CD4-positive, alpha-beta T cell (primary cell): ENCODE measurements around the gene FAM174C. TPM values are rescaled to one million over a fixed set of nuclear protein-coding genes. Genes with fewer than 3 reads are reported as not detected.

Experiments
- ATAC-seq: fragments of 200-7000 bp; cut with Tn5 transposase; one replicate; pipeline ENCODE4 v1.10.0; 2022; ENCODE audit warnings: mild to moderate bottlenecking; ENCODE audit not compliant: poor library complexity
- CTCF ChIA-PET: fragments of 350-600 bp; sonication (Branson Sonifier 250); formaldehyde crosslinking; loops from one replicate; lab custom pipeline; 2021; ENCODE audit warnings: antibody characterized with exemption, inconsistent platforms; lab: Charles Lee
- POLR2A ChIA-PET: fragments of 350-600 bp; sonication (Branson Sonifier 250); formaldehyde crosslinking; loops from one replicate; lab custom pipeline; 2021; ENCODE audit warnings: antibody characterized with exemption, inconsistent platforms; lab: Charles Lee
- DNase-seq, 14 experiments: peaks; one replicate each; pipeline ENCODE4 v3.0.0-alpha.2; 2013 to 2020; ENCODE audit warnings: mixed read lengths in 2 of 14
- H3K27ac ChIP-seq, 2 donors: one replicate each; pipeline versions ENCODE4 v1.5.1 to v1.7.0; 2013; ENCODE audit warnings: low read length in 2 of 2, low read depth in 1 of 2, mild to moderate bottlenecking in 1 of 2
- H3K27me3 ChIP-seq, 2 experiments: 1 replicate in 1 of 2; 2 replicates in 1 of 2; pipeline versions ENCODE4 v1.6.1 to v1.7.0; 2013; ENCODE audit warnings: low read length in 2 of 2, control low read depth in 1 of 2, mild to moderate bottlenecking in 1 of 2, moderate library complexity in 1 of 2; ENCODE audit not compliant: insufficient read depth in 2 of 2, control insufficient read depth in 1 of 2
- H3K36me3 ChIP-seq: one replicate; pipeline ENCODE4 v1.6.1; 2013; ENCODE audit warnings: low read length, control low read depth; ENCODE audit not compliant: insufficient read depth
- H3K4me1 ChIP-seq: one replicate; pipeline ENCODE4 v1.6.1; 2013; ENCODE audit warnings: low read length, control low read depth; ENCODE audit not compliant: insufficient read depth
- H3K4me3 ChIP-seq: one replicate; pipeline ENCODE4 v1.5.1; 2013; ENCODE audit warnings: mild to moderate bottlenecking, low read length, moderate library complexity
- H3K9me3 ChIP-seq, 2 experiments: 1 replicate in 1 of 2; 2 replicates in 1 of 2; pipeline versions ENCODE4 v1.6.1 to v1.7.0; 2013; ENCODE audit warnings: low read length in 2 of 2, mild to moderate bottlenecking in 2 of 2, control low read depth in 1 of 2, moderate library complexity in 1 of 2; ENCODE audit not compliant: control insufficient read depth in 1 of 2, insufficient read depth in 1 of 2
- H3K27ac Mint-ChIP-seq: one replicate; pipeline ENCODE4 v1.8.0; 2020; ENCODE audit warnings: mixed read lengths
- H3K27me3 Mint-ChIP-seq: one replicate; pipeline ENCODE4 v1.8.0; 2021; ENCODE audit warnings: mixed read lengths
- H3K36me3 Mint-ChIP-seq: one replicate; pipeline ENCODE4 v1.8.0; 2021; ENCODE audit warnings: low read depth, mixed read lengths
- H3K4me1 Mint-ChIP-seq: one replicate; pipeline ENCODE4 v1.8.0; 2021; ENCODE audit warnings: low read depth, mixed read lengths
- H3K4me3 Mint-ChIP-seq: one replicate; pipeline ENCODE4 v1.8.0; 2020; ENCODE audit warnings: mild to moderate bottlenecking, mixed read lengths
- H3K9me3 Mint-ChIP-seq: one replicate; pipeline ENCODE4 v1.8.0; 2020; ENCODE audit warnings: mixed read lengths
- intact Hi-C, 2 experiments: fragments of 100-400 bp; cut with DNase I in 1 of 2; cut with micrococcal nuclease in 1 of 2; formaldehyde crosslinking; loops; one replicate each; pipeline versions ENCODE4 v1.15.1 to v1.9.0; 2023 to 2025; cut with DNase I, micrococcal nuclease
- total RNA-seq, 174 experiments: library from RNA in 2 of 174; stranded (reverse) in 2 of 174; gene quantifications; one replicate each; pipeline ENCODE4 v1.2.3 and lab custom pipeline; 2021 to 2026
- TF ChIP-seq, protein P1 (sequence below): fragments of 200-600 bp; IDR thresholded peaks from one replicate; pipeline ENCODE4 v1.8.0; 2022; ENCODE audit warnings: antibody characterized with exemption, mild to moderate bottlenecking

The FAM174C gene
- total RNA-seq, 2 experiments from 2014 or later = 32.0 to 38.3 TPM

GRCh38 chr19:1291761-1292418 lies 16.6 kb downstream of the FAM174C start:
- no peak overlapping the region for H3K27ac ChIP-seq
- no peak overlapping the region for H3K4me3 ChIP-seq
- Mint-ChIP-seq H3K9me3 (no peaks in the 10 kb centered on the region), H3K4me1 (no peaks in the 10 kb centered on the region), H3K36me3 (no peaks in the 10 kb centered on the region), H3K27me3 (peaks cover 27% of the 10 kb centered on the region), H3K4me3 (no peak overlapping the region), H3K27ac (no peak overlapping the region)
- H3K27me3 ChIP-seq = peaks cover 53 to 65% of the 10 kb centered on the region in 2 experiments
- ATAC-seq = no peak
- TF ChIP-seq, protein P1, sequence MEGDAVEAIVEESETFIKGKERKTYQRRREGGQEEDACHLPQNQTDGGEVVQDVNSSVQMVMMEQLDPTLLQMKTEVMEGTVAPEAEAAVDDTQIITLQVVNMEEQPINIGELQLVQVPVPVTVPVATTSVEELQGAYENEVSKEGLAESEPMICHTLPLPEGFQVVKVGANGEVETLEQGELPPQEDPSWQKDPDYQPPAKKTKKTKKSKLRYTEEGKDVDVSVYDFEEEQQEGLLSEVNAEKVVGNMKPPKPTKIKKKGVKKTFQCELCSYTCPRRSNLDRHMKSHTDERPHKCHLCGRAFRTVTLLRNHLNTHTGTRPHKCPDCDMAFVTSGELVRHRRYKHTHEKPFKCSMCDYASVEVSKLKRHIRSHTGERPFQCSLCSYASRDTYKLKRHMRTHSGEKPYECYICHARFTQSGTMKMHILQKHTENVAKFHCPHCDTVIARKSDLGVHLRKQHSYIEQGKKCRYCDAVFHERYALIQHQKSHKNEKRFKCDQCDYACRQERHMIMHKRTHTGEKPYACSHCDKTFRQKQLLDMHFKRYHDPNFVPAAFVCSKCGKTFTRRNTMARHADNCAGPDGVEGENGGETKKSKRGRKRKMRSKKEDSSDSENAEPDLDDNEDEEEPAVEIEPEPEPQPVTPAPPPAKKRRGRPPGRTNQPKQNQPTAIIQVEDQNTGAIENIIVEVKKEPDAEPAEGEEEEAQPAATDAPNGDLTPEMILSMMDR = no peak
- no peak for DNase-seq
- peaks cover 19% of the 10 kb centered on the region for H3K4me1 ChIP-seq
- intact Hi-C loops = no loop called here
- ChIA-PET CTCF (interaction anchor here (0.6 to 1.4 kb wide), 2 partner anchors 12 to 729 kb away, joined by 3 to 4 read pairs; no protein-coding TSS in a partner anchor), POLR2A (no interaction called here)
- H3K36me3 ChIP-seq = no peaks in the 10 kb centered on the region
- peaks cover 0 to 66% of the 10 kb centered on the region in 2 experiments for H3K9me3 ChIP-seq

- no peak for ATAC-seq
- peaks cover 48 to 58% of the 10 kb centered on the region in 2 experiments for H3K27me3 ChIP-seq
- peaks cover 0 to 62% of the 10 kb centered on the region in 2 experiments for H3K9me3 ChIP-seq
- ChIA-PET CTCF (interaction anchor here (0.6 kb wide), 1 partner anchor 728 kb away, joined by 4 read pairs; no protein-coding TSS in a partner anchor), POLR2A (no interaction called here)
- Mint-ChIP-seq H3K27me3 (peaks cover 34% of the 10 kb centered on the region), H3K4me3 (no peak overlapping the region), H3K36me3 (no peaks in the 10 kb centered on the region), H3K4me1 (no peaks in the 10 kb centered on the region), H3K9me3 (no peaks in the 10 kb centered on the region), H3K27ac (no peak overlapping the region)
- no peak overlapping the region for H3K27ac ChIP-seq
- H3K4me3 ChIP-seq = no peak overlapping the region
- intact Hi-C loops = no loop called here
- no peak for DNase-seq
- no peaks in the 10 kb centered on the region for H3K36me3 ChIP-seq
- peaks cover 18% of the 10 kb centered on the region for H3K4me1 ChIP-seq
- TF ChIP-seq, protein P1 = no peak
These were observed 17.3 kb downstream of the FAM174C start for GRCh38 chr19:1292419-1293151.

DNA sequence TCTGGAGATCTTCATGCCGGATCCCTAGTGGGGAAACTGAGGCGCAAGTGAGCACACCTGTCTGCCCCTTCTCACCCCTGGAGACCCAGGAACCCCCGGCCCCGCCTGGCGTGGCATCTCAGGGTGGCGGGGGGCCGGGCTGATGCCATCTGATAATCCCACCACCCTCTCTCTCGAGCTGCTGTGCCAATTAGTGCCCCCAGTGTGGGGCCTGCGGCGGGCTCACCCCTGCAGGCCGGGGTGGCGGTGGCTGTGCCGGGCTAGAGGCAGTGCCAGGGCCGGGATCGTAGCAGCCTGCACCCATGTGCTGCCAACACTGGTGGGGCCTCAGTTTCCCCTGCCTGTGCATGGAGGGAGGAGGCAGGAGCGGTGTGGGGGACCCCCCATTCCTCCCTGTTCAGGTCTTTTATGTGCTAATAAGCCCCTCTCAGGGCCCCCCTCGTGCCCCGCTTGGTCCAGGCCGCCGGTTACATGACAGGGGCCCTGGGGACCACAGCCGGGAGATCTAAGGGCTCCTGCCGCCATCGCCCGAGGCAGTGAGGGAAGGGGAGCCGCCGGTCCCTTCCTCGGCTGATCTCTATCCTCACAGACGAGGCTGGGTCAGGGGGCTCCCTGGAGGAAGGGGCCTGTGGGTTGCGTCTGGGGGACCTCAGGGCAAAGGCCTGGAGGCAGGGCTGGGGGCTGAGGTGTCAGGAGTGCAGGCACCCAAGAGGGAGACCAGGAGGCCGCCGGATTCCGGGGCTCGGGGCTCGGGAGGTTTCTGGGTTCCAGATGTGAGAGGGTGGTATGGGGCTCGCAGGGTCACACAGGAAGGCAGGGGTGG lies 18.7 kb downstream of the FAM174C start:
- ChIA-PET CTCF (no interaction called here), POLR2A (no interaction called here)
- peaks cover 15% of the 10 kb centered on the region for H3K4me1 ChIP-seq
- DNase-seq (peak in 1 of 14 experiments; percentile 19), ATAC-seq (no peak)
- no peak overlapping the region for H3K27ac ChIP-seq
- H3K27me3 Mint-ChIP-seq = peaks cover 36% of the 10 kb centered on the region
- H3K9me3 ChIP-seq = peaks cover 0 to 51% of the 10 kb centered on the region in 2 experiments
- H3K4me3 Mint-ChIP-seq = no peak overlapping the region
- H3K27me3 ChIP-seq = peaks cover 39 to 44% of the 10 kb centered on the region in 2 experiments
- intact Hi-C loops = no loop called here
- no peaks in the 10 kb centered on the region for H3K4me1 Mint-ChIP-seq
- TF ChIP-seq, protein P1 = no peak
- H3K4me3 ChIP-seq = no peak overlapping the region
- no peaks in the 10 kb centered on the region for H3K36me3 ChIP-seq
- no peaks in the 10 kb centered on the region for H3K9me3 Mint-ChIP-seq
- no peaks in the 10 kb centered on the region for H3K36me3 Mint-ChIP-seq
- H3K27ac Mint-ChIP-seq = no peak overlapping the region
